ENCODE data around the gene KRT36. TPM values are rescaled to one million over a fixed set of nuclear protein-coding genes. Genes with fewer than 3 reads are reported as not detected.

Gene KRT36
- total and polyA plus RNA-seq, 10 of the 15 experiments (the other 5 are each of a cell fraction or from before 2014, with no cell fraction given), result not detected

- RAD21 ChIA-PET (ENCODE audit: unreplicated experiment), result no interaction called here
- POLR2A ChIA-PET, result no interaction called here
- CTCF ChIA-PET, result interaction anchor here (0.6 to 1.6 kb wide), 2 partner anchors 165 to 180 kb away, joined by 3 to 6 read pairs; no protein-coding TSS in a partner anchor
Observed at GRCh38 chr17:41483531-41483930, 6.2 kb downstream of the KRT36 start.

More at GRCh38 chr17:41483531-41483930, 6.2 kb downstream of the KRT36 start:
- H3K36me3 ChIP-seq (ENCODE audit: control insufficient read depth in 2 of 2, insufficient read depth in 2 of 2, low read length in 1 of 2), result no peaks in the 10 kb centered on the region
- H3K9me3 ChIP-seq (replicated peaks; ENCODE audit: control insufficient read depth, insufficient read depth, low read length), result no peaks in the 10 kb centered on the region
- no peak overlapping the region for H3K4me2 ChIP-seq (ENCODE audit: control insufficient read depth, insufficient read depth)
- no peaks in the 10 kb centered on the region; the same call in 1 of the 2 replicates for H3K4me1 ChIP-seq (ENCODE audit: control insufficient read depth, insufficient read depth, low read length)
- no peaks in the 10 kb centered on the region for H3K79me2 ChIP-seq (ENCODE audit: control insufficient read depth, insufficient read depth, low read length)
- no peak overlapping the region for H3K27ac ChIP-seq (ENCODE audit: control insufficient read depth, insufficient read depth)
- no peak overlapping the region for H3K4me3 ChIP-seq
- FAIRE-seq, result no peak
- no peak for DNase-seq (ENCODE audit: low read depth, low spot score)
- H3K9ac ChIP-seq (ENCODE audit: control insufficient read depth, insufficient read depth, low read length), result no peak overlapping the region
- no peak for ATAC-seq
- TF ChIP-seq MYC (IDR thresholded peaks at IDR 0.05; ENCODE audit: insufficient read depth, insufficient read length, insufficient replicate concordance, low read length, severe bottlenecking), result no peak
- TF ChIP-seq E4F1 (IDR thresholded peaks at IDR 0.05; ENCODE audit: borderline replicate concordance, partially characterized antibody), result no peak
- no peak for TF ChIP-seq RFX5 (IDR thresholded peaks at IDR 0.05; ENCODE audit: low read depth, low read length)
- no peak for TF ChIP-seq HCFC1 (IDR thresholded peaks at IDR 0.05; ENCODE audit: low read length)
- no peak for TF ChIP-seq CUX1 (IDR thresholded peaks at IDR 0.05; ENCODE audit: insufficient replicate concordance, low read depth, low read length)
- TF ChIP-seq FOXM1 (IDR thresholded peaks at IDR 0.05; ENCODE audit: low read depth, low read length), result no peak
- peaks cover 0 to 3% of the 10 kb centered on the region in 2 experiments; a peak in 2 of 4 replicates for H3K27me3 ChIP-seq (replicated peaks in 1 of 2; ENCODE audit: control insufficient read depth in 2 of 2, insufficient read depth in 2 of 2, low read length in 1 of 2)
- SMC1A ChIA-PET (ENCODE audit: uncharacterized antibody, unreplicated experiment), result no interaction called here
- no peaks in the 10 kb centered on the region for H4K20me1 ChIP-seq (ENCODE audit: control insufficient read depth, insufficient read depth)
- no TSS peak for BruUV-seq (replicated peaks)
- WGBS (ENCODE audit: insufficient coverage, insufficient replicate concordance, low lambda C conversion rate, missing lambda C conversion rate), result 44% methylated on average over 9 of the region's 9 CpGs
- in situ Hi-C loops (cut with MboI) (no loop called here), intact Hi-C loops (cut with micrococcal nuclease; ENCODE audit: unreplicated experiment) (no loop called here)
- H2AFZ ChIP-seq (ENCODE audit: control insufficient read depth, low read depth, low read length), result no peak overlapping the region
